ENCODE data around the gene ZNF836.
"Not testable (repeated sequence)": the region's sequence is repeated elsewhere in the genome, so short reads cannot be mapped to it uniquely, and the experiment has no call there.

The ZNF836 gene

DNA sequence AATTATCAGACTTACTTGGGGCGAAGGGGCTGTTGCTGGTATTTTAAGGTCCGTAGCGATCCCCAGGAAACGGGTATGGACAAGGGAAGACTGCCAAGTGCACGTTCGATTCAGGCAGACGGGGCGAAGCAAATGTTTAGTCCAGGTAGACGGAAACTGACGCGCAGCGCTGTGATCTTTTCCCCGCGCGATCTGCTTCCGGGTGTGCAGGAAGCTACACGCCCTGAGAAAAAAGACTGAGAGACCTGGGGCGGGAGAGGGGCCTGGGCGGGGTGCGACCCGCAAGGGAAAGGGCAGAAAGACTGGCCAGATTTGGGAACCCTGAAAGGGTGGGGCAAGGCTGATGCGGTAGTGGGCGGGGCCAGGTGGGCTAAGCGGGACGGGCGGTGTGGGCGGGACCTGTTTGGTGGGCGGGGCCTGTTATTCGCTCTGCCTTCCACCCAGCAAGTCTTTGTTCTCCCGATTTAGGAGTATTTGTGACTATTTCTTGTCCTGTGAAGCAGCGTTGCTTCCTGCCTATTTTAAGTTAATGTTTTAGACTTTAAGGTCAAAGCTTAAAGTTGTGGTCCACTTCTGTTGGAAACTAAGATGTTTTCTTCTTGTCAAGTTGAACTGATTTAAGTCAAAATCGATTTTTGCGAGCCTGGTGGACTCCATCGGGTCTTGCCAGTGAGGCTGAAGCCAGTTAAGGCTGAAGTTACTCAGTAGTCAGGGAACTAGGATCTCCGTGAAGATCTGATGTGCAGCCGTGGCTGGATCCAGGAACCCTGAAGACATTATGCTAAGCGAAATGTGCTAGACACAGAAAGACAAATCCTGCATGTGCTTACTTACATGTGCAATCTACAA, at the start of gene ZNF836:
Gene ZNF836, minus strand, starts transcription at position 301 of the 849 bp plus-strand sequence. CDS start 3,549 bp downstream, outside the sequence.
- peak; percentile 74 for DNase-seq

DNA sequence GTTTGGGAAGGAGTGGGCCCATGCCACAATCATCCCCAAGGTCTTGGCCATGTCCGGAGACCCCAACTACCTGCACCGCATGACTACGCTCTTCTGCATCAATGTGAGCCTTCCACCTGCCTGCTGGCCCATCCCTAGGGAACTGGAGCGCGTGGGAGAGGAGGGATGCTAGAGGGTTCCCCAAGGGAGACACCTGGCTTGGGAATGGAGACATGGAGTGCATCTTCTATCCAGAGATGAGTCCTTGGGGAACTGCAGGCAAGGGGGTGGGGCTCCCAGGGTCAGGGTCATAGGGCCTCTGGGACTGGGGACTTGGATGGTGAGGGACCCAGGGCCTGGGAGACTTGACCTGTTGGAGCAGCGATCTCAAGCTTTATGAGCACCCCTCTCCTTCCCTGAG, 49.6 kb upstream of the ZNF836 start:
- DNase-seq, result no peak

DNA sequence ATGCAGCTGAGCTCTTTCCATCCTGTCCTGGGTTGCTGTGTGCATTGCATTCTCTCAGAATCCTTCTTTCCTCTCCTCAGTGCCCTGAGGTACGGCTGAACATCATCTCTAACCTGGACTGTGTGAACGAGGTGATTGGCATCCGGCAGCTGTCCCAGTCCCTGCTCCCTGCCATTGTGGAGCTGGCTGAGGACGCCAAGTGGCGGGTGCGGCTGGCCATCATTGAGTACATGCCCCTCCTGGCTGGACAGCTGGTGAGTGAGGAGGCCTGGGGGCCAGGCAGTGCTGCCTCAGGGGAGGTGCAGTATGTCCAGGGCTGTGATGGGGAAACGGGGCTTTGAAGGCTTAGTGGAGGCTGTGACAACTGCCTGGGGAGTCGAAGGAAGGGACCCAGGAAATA, 48.2 kb upstream of the ZNF836 start:
- no peak for DNase-seq

DNA sequence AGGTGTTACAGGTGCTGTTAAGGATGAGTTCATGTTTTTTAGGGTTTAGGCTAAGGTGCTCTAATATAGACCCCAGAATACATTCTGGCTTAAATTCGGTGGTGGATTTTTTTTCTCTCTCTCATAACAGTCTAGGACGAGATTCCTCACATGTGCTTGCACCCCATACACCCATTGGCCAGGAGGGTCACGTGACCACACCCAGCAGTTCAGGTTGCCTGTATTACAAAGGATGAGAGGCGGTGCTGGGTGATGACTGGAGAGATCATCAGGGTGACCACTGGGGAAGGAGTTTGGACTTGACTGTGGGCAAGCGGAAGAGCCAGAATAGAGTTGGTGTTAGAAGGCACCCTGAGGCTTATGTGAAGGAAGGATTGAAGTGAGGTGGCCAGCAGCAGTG, 46.2 kb upstream of the ZNF836 start:
- DNase-seq, result no peak

DNA sequence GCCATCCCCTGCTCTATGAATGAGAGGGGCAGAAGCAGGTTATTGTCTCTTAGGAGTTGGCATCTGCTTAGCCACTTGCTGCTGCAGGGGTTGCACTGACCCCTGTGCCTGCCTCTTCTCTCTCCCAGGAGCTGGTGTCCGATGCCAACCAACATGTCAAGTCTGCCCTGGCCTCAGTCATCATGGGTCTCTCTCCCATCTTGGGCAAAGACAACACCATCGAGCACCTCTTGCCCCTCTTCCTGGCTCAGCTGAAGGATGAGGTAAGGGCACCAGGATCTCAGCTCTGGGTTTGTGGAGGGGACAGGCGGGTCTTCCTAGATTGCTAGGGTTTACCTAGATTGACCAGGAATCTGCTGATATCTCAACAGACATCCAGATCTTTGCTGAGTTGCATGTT, 45.0 kb upstream of the ZNF836 start:
- no peak for DNase-seq

DNA sequence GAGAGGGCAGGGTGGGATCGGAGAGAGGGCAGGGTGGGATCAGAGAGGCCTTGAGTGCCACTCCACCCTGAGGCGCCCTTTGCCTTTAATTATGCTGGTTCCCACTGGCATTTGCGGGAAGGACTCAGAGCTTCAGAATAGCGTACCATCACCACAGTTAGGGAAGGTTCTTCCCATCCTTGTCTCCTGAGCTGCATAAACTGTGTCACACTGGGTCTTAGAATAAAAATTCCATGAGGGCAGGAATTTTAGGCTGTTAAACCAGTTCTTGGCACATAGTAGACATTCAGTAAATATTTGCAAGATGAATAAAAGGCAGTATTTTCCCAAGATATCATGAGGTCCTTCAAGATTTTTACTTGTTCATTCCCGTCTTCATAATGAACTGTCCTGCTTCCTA, 42.8 kb upstream of the ZNF836 start:
- DNase-seq, result no peak

DNA sequence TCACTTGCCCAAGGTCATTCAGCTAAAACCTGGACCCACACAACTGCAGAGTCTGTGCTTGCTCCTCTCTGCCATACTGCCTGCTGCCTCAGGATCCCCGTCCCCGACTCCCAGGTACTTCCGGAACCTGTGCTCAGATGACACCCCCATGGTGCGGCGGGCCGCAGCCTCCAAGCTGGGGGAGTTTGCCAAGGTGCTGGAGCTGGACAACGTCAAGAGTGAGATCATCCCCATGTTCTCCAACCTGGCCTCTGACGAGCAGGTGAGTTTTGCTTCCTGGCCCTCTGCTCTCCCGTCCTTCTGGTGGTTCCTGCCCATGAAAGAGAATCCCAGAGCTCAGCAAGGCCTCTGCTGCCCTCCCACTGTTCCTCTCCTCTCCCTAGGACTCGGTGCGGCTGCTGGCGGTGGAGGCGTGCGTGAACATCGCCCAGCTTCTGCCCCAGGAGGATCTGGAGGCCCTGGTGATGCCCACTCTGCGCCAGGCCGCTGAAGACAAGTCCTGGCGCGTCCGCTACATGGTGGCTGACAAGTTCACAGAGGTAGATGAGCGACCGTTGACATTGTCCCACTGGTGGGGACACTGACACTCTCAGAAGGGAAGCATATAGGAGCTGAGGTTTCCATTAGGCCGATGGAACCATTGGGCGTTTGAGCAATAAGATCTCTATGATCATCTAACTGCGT, 41.3 kb upstream of the ZNF836 start:
- DNase-seq, result no peak

DNA sequence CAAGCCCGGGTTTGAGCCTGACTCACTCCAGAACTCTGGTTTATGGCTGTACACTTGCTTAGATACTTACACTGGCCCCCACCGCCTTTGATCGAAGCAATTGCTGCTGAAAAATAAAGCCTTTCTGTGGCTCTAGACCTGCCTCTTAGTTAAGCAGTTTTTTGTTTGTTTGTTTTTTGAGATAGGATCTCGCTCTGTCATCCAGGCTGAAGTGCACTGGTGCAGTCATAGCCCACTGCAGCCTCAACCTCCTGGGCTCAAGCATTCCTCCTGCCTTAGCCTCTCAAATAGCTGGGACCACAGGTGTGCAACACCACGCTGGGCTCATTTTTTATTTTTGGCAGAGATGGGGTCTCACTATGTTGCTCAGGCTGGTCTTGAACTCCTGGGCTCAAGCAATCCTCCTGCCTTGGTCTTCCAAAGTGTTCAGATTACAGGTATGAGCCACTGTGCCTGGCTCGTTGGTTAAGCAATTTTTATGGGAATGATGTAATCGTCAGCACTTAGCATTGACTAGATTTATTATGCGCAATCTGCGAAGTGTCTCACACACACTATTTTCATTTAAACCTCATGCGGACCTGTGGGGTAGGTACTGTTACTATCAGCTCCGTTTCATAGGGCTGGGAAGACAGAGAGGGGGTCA, 40.6 kb upstream of the ZNF836 start:
- no peak for DNase-seq

DNA sequence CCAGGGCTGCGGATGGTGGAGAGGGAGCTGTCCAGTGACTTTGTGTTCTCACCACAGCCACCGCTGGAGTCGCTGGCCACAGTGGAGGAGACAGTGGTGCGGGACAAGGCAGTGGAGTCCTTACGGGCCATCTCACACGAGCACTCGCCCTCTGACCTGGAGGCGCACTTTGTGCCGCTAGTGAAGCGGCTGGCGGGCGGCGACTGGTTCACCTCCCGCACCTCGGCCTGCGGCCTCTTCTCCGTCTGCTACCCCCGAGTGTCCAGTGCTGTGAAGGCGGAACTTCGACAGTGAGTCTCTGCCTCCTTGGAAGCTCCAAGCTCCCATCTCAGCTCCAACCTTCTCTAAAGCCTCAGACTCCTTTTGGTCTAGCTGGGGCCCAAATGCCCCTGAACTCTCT, 39.8 kb upstream of the ZNF836 start:
- no peak for DNase-seq

DNA sequence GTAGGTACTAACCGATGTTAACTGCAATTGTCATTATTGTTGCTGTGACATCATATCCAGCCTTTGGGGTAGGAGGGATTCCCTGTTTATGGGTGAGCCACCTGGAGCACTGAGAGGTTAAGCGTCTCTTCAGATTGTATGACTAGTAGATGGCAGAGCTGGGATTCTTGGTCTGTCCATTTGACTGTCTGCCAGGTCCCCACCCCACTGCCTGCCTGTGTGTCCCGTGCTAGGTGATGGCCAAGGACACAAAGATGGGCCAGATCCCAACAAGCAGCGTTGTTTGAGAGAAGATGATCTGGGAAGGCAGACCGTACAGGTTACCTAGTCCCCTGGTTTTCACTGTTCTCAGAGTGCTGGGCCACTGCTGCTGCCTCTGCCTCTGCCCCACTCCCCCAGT, 35.1 kb upstream of the ZNF836 start:
- no peak for DNase-seq

DNA sequence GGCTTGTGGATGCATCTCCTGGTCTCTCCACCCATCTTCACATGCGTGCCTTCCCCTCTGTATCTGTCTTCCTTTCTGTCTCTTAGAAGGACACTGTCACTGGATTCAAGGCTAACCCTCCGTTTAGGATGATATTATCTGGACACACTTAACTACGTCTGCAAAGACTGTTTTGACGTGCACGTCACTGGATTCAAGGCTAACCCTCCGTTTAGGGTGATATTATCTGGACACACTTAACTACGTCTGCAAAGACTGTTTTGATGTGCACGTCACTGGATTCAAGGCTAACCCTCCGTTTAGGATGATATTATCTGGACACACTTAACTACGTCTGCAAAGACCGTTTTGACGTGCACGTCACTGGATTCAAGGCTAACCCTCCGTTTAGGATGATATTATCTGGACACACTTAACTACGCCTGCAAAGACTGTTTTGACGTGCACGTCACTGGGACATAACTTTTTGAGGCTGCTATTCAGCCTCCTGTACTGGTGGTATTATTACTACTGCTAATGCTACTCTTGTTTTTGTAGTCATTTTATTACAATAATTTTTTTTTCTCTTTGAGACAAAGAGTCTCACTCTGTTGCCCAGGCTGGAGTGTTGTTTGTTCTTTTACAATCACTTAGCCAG, 29.5 kb upstream of the ZNF836 start:
- not testable (repeated sequence) for DNase-seq

DNA sequence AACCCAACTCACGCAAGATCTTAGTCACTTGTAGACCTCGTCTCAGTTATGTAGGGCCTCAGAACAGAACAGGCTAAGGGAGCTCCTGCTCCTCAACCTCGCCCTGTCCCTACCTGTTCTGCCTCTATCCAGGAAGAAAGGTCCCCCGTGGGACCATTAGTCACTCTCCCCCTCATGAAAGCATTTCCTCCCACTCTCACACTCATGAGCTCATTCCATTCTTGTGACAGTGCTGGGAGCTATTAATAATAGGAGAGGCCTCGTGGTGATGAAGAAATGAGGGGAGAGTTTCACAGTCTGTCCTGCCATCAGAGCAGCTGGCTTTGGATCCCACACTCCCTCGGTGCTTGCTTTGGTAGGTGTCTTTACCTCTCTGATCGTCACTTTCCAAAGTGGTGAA, 28.6 kb upstream of the ZNF836 start:
- no peak for DNase-seq

DNA sequence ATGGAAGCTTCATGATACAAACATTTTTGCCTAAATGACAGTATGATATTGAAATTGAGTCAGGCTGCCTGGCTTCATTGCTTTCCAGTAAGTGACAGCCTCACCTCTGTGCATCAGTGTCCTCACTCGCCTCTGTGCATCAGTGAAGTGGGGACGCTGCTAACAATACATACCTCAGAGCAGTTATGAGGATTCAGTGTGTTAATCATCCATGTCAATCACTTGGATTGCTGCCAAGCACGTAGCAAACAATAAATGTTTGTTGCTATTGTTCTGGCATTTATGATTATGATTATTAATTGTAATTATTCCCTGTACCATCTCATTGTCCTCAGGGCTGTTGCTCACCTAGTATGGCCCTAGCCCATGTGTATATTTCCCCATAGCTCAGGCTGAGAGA, 27.3 kb upstream of the ZNF836 start:
- no peak for DNase-seq

DNA sequence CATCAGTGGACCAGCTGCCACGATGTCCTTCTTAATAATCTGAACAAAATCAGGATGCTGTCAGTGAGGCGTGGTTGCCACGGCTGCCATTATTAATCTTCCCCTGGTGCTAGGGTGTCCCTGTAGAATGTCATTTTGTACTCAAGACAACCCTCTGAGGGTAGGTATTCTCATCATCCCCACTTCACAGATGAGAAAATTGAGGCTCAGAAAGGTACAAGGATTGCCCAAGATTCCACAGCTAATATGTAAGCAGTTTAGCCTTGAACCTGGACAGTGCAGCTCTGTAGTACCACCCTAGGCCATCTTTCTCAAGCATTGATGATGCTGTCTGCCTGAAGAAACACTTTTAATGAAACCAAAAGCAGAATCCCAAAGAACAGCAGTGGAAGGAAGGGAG, 26.5 kb upstream of the ZNF836 start:
- DNase-seq, result no peak

DNA sequence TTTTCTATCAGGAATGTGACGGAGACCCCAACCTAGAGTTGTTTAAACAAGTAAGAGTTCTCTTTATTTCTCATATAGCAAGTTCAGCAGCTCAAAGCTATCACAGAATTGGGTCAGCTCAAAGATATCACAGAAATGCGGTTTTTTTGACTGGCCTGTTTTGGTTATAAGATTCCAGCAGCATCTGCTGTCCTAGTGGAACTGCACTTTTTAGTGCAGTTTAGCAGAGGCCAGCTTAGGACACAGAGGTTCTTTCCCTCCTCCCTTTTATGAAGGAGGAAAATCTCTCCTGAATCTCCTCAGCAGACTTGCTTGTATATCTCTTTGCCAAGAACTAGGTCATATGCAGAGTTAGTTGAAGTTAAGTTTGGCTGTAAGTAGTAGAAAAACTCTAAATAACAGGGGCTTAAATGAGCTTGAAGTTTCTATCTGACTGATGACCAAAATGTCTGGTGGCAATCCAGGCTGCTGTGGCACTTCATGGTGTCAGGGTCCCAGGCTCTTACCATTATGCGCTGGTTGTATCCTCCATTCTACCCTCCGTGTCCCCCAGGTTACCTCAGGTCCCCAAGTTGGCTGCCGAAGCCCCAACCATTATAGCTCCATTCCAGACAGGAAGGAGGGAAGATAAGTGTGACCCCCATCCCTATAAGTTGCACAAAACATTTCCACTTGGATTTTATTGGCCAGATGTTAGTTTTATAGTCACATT, 25.0 kb upstream of the ZNF836 start:
- DNase-seq, result no peak

DNA sequence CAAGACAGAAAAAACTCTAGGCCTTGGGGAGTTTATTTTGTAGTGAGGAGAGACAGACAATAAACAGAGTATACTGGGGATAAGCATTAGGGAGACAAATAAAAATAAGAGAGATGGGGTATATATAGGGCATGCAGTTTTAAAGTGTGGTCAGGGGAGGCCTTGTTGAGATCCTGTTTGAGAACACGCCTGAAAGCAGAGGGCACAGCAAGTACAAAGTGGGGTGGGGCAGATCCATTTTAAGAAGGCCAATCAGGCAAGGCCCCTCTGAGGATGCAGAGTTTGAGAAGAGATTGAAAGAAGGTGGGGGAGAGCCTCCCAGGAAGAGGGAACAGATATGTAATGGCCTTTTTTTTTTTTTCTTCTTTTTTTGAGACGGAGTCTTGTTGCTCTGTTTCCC, 20.5 kb upstream of the ZNF836 start:
- DNase-seq, result no peak

DNA sequence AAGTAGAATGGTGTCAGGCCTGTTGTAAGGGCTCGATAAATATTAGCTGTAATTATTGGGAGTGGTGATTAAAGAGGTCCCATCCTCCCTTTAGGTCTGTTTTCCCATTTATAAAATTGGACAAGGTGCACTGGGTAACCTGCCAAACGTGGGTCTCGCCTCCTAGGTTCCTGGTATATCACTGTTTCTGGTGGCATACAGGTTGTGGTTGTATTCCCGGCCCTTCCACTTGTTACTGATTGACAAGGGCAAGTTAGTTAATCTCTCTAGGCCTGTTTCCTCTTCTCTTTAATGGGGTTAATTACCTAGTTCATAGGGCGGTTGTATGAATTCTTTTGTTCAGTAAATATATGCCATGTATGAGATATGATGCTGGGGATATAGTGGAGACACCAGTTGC, 20.0 kb upstream of the ZNF836 start:
- DNase-seq, result no peak

DNA sequence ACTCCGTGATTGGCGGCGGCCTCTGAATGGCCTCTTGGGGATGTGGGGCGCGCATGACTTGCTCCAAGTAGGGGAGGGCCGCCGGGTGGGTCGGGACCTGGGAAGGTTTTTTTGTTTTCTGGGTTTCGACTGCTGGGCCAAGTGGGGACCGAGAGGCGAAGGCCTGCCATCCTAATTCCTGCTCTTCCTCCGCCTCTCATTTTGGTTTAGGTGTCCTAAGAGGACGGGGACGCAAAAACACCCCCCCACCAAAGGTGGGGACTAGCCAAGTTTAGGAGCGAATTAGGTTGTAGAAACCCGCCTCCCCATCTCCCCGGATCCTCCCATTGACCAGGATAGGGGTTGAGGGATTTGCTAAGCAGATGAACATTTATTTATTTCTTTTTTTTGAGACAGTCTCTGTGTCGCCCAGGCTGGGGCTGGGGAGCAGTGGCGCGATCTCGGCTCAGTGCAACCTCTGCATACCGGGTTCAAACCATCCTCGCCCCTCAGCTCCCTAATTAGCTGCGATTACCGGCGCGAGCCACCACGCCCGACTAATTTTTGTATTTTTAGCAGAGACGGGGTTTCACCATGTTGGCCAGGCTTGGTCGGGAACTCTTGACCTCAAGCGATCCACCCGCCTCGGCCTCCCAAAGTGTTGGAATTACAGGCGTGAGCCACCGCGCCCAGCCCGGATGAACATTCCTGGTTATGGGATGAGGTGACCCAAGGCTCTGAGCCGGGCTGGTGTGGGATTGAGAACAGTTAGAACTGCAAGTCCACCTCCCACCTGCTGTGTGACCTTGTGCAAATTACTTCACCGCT, 19.3 kb upstream of the ZNF836 start:
- DNase-seq, result no peak

DNA sequence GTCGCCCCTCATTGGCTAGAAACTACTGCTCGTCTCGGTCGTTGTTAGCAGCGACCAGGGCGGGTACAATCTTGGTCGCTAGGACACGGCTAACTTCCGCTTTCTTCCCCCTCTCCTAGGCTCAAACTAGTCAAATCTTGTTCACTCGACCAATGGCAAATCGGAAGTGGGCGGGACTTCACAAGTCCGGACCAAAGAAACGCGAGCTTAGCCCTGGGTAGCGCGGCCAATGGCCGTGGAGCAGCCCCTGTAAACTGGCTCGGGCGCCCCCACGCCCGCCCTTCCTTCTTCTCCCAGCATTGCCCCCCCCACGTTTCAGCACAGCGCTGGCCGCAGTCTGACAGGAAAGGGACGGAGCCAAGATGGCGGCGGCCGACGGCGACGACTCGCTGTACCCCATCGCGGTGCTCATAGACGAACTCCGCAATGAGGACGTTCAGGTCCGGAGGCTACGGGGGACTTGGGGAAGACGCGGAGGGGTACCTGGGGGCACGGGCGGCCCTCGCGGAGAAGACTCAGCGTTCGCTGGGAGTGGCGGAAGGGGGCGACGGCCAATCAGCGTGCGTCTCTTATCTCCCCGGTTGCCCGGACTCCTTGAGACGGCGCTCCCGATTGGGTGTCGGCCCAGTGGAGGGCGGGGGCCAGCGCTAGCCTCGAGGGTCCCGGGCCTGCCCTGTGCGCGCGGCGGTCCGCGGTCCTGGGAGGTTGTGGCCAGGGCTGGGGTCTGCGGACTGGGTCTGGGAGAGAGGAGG, 18.5 kb upstream of the ZNF836 start, which contains the start of gene PPP2R1A:
Gene PPP2R1A, plus strand, starts transcription at position 318 of the 752 bp plus-strand sequence. Its CDS starts 45 bp downstream, at position 363.
- peak; percentile 100 for DNase-seq

DNA sequence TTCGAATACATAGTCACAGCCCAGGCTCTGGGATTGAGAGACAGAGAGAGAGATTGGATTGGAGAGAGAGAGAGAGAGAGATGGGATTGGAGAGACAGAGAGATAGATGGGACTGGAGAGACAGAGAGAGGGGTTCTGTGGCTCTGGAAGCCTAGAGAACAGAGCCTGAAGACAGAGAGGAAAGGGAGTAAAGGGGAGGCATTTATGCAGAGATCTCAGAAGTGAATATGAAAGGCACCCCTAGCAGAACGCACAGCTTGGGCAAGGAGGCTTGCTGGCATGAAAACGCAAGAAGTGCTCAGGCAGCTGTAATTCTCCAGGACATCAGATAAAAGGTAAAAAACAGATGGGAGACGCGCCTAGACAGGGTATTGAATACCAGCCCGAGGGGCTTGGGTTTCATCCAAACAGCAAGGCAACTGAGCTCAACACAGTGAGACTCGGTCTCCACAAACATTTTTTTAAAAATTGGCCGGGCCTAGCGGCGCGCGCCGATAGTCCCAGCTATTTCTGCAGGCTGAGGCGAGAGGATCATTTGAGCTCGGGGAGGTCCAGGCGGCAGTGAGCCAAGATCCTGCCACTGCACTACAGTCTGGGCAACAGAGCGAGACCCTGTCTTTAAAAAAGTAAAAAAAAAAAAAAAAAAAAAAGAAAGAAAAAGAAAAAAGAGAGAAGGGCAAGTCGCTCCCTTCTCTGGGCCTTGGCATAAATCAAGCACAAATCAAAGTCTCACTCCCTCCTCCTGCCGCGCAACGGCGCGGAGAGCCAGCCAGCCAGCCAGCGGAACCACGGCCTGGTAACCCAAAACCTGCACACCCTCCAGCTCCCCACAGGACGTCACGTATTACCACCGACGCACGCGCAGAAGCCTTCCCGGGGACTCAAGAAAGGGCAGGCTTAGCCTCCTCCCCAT, 17.7 kb upstream of the ZNF836 start:
- peak; percentile 71 for DNase-seq
